Measurements from ENCODE around the gene FAM234B.
"Not testable (repeated sequence)": the region's sequence is repeated elsewhere in the genome, so short reads cannot be mapped to it uniquely, and the experiment has no call there.

The FAM234B gene

DNA sequence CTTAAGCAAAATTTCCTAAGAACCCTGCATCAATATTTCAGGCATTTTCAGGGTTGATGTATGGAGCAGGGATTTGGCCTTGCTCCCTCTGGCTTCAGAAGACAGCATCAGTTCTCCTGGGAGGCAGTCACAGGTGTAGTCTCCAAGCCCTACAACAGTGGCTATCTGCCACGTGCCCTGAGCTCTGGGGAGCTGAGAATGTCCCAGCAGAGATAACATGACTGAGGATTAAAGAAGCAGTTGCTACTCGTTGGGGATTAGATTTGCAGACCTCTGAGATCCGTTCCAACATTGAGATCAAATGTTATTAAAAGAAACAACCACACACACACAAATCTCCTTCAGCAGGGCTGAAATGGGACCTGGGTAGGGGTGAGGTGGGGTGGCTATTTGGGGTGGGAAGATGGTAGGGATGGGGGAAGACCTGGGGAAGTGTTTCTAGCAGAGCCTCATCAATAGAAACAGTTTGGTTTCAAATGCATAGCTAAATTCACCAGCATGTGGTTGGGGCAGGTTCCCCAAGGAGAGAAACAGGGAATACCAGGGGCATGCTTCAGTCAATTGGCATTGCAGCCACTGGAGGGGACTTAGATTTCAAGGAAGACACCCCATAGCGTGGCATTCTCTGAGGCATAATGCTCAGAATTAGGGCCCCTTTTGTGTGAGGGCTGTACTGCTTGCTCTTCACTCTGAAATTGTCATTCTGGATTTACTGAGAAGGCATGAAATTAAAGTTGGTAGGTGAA is 15.2 kb upstream of the FAM234B start:
- Histone ChIP-seq H3K36me3 (no peaks in the 10 kb centered on the region), H3K4me3 (no peak overlapping the region), H3K9ac (no peak overlapping the region), H3K4me1 (peaks cover 0 to 20% (median 7%) of the 10 kb centered on the region in 10 experiments; a peak in 15 of 20 replicates), H4K20me1 (no peaks in the 10 kb centered on the region), H3K27ac (no peak overlapping the region), H3K4me2 (peak overlapping the region in 2 of 11 experiments; percentile 6 to 8; a peak in 1 of 22 replicates), H3K27me3 (no peaks in the 10 kb centered on the region), H3K9me3 (replicated peaks in 1 of 11) (no peaks in the 10 kb centered on the region)
- TF ChIP-seq Cebpa-rat (IDR thresholded peaks at IDR 0.05): no peak

DNA sequence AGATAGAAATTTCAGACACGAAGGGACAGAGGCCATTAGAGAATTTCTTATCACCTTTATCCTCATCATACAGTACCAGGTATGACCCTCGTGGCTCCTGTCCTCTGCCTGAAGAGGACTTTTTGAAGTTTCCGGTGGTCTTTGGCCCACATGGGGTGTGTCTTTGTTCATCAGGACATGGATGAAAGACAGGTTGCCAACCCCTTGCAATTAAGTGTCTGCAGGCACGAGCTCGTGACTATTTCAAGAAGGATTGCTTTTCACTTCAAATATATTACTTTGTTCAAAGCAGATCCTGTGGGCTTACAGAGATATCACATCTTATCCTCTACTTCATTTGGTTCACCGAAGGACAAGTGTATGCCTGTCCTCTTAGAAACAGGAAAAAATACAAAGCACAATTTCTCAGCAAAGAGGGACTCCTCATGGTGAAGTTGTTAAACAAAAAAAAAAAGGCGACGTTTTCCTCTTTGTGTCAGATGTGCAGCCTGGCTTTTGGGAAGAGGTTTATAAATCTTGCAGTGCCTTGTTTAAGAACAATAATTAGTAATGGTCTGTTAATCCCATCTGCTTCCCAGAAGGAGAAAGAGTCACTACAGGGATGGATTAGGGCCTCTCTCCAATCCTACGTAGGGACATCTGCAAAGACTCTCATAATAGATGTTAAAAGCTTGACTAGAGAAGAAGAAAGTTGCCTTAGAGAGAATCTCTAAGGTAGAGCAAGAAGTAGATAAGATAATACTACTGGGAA is 13.5 kb upstream of the FAM234B start:
- H3K9me3 ChIP-seq (replicated peaks in 1 of 11): no peaks in the 10 kb centered on the region
- H3K4me2 ChIP-seq: no peak overlapping the region
- no peak overlapping the region for H3K4me3 ChIP-seq
- H4K20me1 ChIP-seq: no peaks in the 10 kb centered on the region
- H3K9ac ChIP-seq: no peak overlapping the region
- no peaks in the 10 kb centered on the region for H3K27me3 ChIP-seq
- no peak overlapping the region for H3K27ac ChIP-seq
- peaks cover 0 to 22% (median 7%) of the 10 kb centered on the region in 10 experiments; a peak in 15 of 20 replicates for H3K4me1 ChIP-seq
- TF ChIP-seq Cebpa-rat (IDR thresholded peaks at IDR 0.05): no peak
- H3K36me3 ChIP-seq: no peaks in the 10 kb centered on the region

DNA sequence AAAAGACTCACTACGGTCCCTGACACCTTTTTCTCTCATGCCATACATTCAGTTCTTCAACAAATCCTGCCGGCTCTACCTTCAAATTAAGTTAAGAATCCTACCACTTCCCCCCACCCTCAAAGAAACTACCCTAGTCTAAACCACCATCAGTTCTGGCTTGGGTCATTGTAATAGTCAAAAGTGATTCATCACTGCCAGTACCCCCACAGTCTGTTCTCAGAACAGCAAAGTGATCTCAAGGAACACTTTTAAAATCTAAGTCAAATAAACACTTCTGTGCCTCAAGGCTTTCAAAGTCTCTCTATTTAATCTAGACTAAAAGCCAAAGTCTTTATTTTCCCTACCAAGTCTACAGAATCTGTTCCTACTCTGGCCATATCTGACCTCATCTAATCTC is 12.0 kb upstream of the FAM234B start:
- Histone ChIP-seq H3K27ac (no peak overlapping the region), H3K9me3 (replicated peaks in 1 of 11) (no peaks in the 10 kb centered on the region), H3K4me3 (no peak overlapping the region), H3K27me3 (no peaks in the 10 kb centered on the region), H4K20me1 (no peaks in the 10 kb centered on the region), H3K36me3 (no peaks in the 10 kb centered on the region), H3K4me1 (peaks cover 0 to 22% (median 7%) of the 10 kb centered on the region in 10 experiments; a peak in 15 of 20 replicates), H3K9ac (no peak overlapping the region), H3K4me2 (no peak overlapping the region)
- TF ChIP-seq Cebpa-rat (IDR thresholded peaks at IDR 0.05): no peak

DNA sequence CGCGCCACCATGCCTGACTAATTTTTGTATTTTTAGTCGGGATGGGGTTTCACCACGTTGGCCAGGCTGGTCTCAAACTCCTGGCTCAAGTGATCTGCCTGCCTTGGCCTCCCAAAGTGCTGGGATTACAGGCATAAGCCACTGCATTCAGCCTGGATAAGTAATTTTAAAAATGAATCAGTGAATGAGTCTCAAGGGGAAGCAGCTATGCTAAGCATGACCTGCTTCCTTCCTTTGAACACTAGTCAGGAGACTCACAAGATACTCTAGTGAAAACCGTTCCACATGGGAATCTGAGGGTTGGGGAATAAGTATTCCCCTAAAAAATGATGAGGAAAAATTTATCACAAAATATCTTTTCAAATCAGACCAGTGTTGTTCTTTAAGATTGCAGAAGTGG is 10.7 kb upstream of the FAM234B start:
- TF ChIP-seq Cebpa-rat (IDR thresholded peaks at IDR 0.05): no peak
- no peak overlapping the region for H3K9ac ChIP-seq
- no peak overlapping the region for H3K4me3 ChIP-seq
- H3K4me1 ChIP-seq: peaks cover 0 to 18% (median 7%) of the 10 kb centered on the region in 10 experiments; a peak in 16 of 20 replicates
- H3K27me3 ChIP-seq: no peaks in the 10 kb centered on the region
- H3K4me2 ChIP-seq: peak overlapping the region in 8 of 11 experiments; percentile 11 to 44 (median 22); a peak in 8 of 22 replicates
- no peak overlapping the region for H3K27ac ChIP-seq
- H3K9me3 ChIP-seq (replicated peaks in 1 of 11): no peaks in the 10 kb centered on the region
- no peaks in the 10 kb centered on the region for H3K36me3 ChIP-seq
- H4K20me1 ChIP-seq: no peaks in the 10 kb centered on the region

DNA sequence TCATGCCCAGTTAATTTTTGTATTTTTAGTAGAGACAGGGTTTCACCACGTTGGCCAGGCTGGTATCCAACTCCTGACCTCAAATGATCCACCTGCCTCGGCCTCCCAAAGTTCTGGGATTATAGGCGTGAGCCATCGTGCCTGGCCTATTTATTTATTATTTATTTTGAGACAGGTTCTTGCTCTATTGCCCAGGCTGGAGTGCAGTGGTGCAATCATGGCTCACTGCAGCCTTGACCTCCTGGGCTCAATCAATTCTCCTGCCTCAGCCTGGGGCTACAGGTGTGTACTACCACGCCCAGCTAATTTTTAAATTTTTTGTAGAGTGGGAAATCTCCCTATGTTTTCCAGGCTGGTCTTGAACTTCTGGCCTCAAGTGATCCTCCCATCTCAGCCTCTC is 8.8 kb upstream of the FAM234B start:
- not testable (repeated sequence) for H3K27ac ChIP-seq; H3K9me3 ChIP-seq (replicated peaks in 1 of 11); H3K4me3 ChIP-seq; H3K27me3 ChIP-seq; H3K36me3 ChIP-seq; H3K4me2 ChIP-seq; H3K9ac ChIP-seq; H4K20me1 ChIP-seq
- peaks cover 16 to 31% (median 23%) of the 10 kb centered on the region in 10 experiments for H3K4me1 ChIP-seq

DNA sequence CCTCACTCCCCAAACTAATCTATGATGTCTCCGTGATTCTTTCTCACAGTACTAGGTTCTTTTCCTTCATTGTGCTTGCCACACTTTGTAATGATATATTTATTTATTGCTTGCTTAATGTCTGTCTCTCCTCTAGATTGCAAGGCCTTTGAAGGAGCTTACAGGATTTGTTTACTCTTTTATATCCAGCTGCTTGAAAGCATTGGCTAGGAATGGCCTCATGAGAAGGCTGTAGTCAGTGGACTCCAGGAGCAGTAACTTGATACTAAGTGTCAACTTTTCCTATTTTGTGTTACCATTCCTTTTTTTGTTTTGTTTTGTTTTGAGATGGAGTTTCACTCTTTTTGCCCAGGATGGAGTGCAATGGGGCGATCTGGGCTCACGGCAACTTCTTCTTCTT is 7.3 kb upstream of the FAM234B start:
- H3K27me3 ChIP-seq: no peaks in the 10 kb centered on the region

DNA sequence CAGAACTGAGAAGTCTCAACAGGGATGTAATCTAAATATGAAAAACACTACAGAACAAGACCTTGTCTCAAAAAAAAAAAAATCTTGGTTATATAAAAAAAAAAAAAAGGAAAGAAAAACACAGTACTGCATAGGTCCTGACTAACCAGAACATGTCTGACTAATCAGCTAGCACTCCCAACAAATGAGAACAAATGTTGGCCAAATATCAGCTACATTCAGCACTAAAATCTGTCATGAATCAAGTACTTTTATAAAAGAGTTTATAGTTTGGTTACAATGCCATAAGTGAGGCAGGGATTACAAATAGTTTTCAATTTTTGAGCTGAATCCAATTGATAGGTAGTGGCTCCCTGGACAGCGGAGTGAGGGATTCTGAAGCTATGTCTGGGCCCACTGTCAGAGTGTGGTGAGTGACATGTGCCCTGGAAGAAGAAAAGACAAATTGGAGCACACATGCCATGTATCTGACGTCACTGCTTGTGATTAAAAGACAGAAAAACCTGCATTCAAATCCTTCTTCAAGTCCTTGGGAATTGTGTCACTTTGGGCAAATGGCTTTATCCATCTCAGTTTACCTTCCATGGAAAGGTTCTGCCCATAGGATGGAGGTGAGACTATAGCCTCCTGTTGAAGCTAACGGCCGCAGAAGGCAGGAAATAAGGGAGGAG is 5.6 kb upstream of the FAM234B start:
- no peaks in the 10 kb centered on the region for H3K27me3 ChIP-seq
- H3K4me2 ChIP-seq: peak overlapping the region in 10 of 11 experiments; percentile 38 to 75 (median 64); a peak in 19 of 22 replicates

More for the DNA sequence above, 7.3 kb upstream of the FAM234B start:
- H3K27ac ChIP-seq: no peak overlapping the region
- no peaks in the 10 kb centered on the region for H4K20me1 ChIP-seq
- H3K4me3 ChIP-seq: no peak overlapping the region
- peaks cover 22 to 36% (median 28%) of the 10 kb centered on the region in 10 experiments for H3K4me1 ChIP-seq
- no peak overlapping the region for H3K4me2 ChIP-seq
- no peak for TF ChIP-seq Cebpa-rat (IDR thresholded peaks at IDR 0.05)
- no peaks in the 10 kb centered on the region for H3K36me3 ChIP-seq
- no peaks in the 10 kb centered on the region for H3K9me3 ChIP-seq (replicated peaks in 1 of 11)
- no peak overlapping the region for H3K9ac ChIP-seq

DNA sequence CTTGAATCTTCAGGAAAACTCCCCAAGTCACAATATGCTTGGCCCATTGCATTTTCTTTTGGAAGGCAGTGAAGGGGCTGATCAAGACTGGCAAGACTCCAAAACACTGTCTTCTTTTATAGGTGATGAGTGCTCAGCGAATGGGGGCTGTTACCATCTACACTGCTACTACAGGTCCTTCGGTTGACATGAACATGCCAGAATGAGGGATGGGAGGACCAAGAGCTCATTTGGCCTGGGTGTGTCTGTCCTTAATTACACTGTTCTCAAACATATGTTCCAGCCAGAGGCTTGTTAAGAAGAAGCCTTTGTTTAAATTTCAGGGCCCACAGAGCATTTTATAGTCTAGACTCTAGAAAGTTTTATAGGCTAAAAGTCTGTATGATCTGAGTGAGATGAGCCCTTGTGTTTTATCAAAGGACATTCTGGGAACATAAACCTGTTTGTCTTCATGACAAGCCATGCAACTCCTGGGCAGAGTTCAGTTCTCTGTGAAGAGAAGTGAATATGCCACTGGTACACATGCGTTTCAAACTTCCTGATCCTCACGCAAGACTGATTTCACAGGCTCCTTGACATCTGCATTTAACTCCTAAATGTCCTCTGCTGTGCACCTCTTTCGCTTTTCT is 4.7 kb upstream of the FAM234B start:
- Histone ChIP-seq H3K27me3 (no peaks in the 10 kb centered on the region), H3K27ac (peak overlapping the region in 7 of 11 experiments; percentile 36 to 54 (median 45); a peak in 13 of 22 replicates)
- no peak for TF ChIP-seq Cebpa-rat (IDR thresholded peaks at IDR 0.05)

More for the DNA sequence above, 5.6 kb upstream of the FAM234B start:
- Histone ChIP-seq H4K20me1 (no peaks in the 10 kb centered on the region), H3K9ac (no peak overlapping the region), H3K27ac (peak overlapping the region in 2 of 11 experiments; percentile 36 to 50; a peak in 2 of 22 replicates), H3K4me3 (no peak overlapping the region), H3K9me3 (replicated peaks in 1 of 11) (no peaks in the 10 kb centered on the region), H3K36me3 (no peaks in the 10 kb centered on the region), H3K4me1 (peaks cover 14 to 31% (median 25%) of the 10 kb centered on the region in 10 experiments)
- no peak for TF ChIP-seq Cebpa-rat (IDR thresholded peaks at IDR 0.05)

DNA sequence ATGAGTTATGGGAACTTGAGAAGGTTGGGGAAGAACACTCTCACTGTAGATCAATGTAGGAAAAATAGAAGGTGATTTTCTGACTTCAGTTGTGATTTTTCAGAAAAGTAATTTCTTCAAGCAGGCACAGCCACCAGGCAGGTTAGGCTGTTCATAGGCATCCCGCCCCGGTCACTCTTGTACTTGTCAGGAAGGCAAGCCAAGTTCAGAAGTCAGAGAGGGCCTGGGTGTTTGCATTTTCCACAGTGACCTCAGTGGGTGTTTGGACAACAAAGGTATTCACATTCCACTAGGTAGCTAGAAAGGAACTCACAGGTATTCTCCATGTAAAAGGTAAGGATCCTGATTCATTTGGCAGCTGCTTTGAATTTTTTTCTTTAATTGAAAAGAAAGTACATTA is 3.0 kb upstream of the FAM234B start:
- no peak for TF ChIP-seq Cebpa-rat (IDR thresholded peaks at IDR 0.05)
- H3K9ac ChIP-seq: no peak overlapping the region
- no peak overlapping the region for H3K27ac ChIP-seq
- H3K27me3 ChIP-seq: no peaks in the 10 kb centered on the region
- H3K9me3 ChIP-seq (replicated peaks in 1 of 11): no peaks in the 10 kb centered on the region
- H4K20me1 ChIP-seq: no peaks in the 10 kb centered on the region
- peaks cover 26 to 46% (median 42%) of the 10 kb centered on the region in 10 experiments for H3K4me1 ChIP-seq
- no peak overlapping the region for H3K4me3 ChIP-seq
- H3K36me3 ChIP-seq: no peaks in the 10 kb centered on the region
- H3K4me2 ChIP-seq: no peak overlapping the region

More for the DNA sequence above, 4.7 kb upstream of the FAM234B start:
- no peaks in the 10 kb centered on the region for H3K36me3 ChIP-seq
- no peak overlapping the region for H3K4me3 ChIP-seq
- peak overlapping the region in 2 of 11 experiments; percentile 5 to 7; a peak in 1 of 22 replicates for H3K9ac ChIP-seq
- peak overlapping the region; percentile 38 to 75 (median 63) for H3K4me2 ChIP-seq
- peaks cover 13 to 31% (median 28%) of the 10 kb centered on the region in 10 experiments for H3K4me1 ChIP-seq
- no peaks in the 10 kb centered on the region for H4K20me1 ChIP-seq
- no peaks in the 10 kb centered on the region for H3K9me3 ChIP-seq (replicated peaks in 1 of 11)
